GM19395 (cell line): Measurements from ENCODE around the gene PGF.

Experiments used
- ATAC-seq: cut with Tn5 transposase; IDR thresholded peaks from one replicate; pipeline ENCODE4 v1.9.1; 2021; ENCODE audit warnings: mild to moderate bottlenecking, moderate library complexity; ENCODE audit not compliant: unreplicated experiment

The PGF gene

GRCh38 chr14:74904635-74905503 lies 50.5 kb downstream of the PGF start:
- ATAC-seq, result no peak

GRCh38 chr14:74902941-74903705 lies 52.3 kb downstream of the PGF start:
- ATAC-seq, result no peak

- ATAC-seq, result no peak
Measured at GRCh38 chr14:74898694-74899093, 56.7 kb downstream of the PGF start.

- no peak for ATAC-seq
Measured at GRCh38 chr14:74898083-74898482, 57.3 kb downstream of the PGF start.

- no peak for ATAC-seq
Measured at GRCh38 chr14:74897642-74898041, 57.8 kb downstream of the PGF start.

GRCh38 chr14:74896400-74896799 lies 59.0 kb downstream of the PGF start:
- ATAC-seq, result no peak

GRCh38 chr14:74893614-74894091 lies 61.7 kb downstream of the PGF start:
- ATAC-seq, result peak; percentile 75

- no peak for ATAC-seq
Measured at GRCh38 chr14:74892745-74893144, 62.7 kb downstream of the PGF start.

- ATAC-seq, result no peak
Measured at GRCh38 chr14:74891870-74892269, 63.5 kb downstream of the PGF start.
